ENCODE results near the gene PLPP1.

Gene PLPP1

DNA sequence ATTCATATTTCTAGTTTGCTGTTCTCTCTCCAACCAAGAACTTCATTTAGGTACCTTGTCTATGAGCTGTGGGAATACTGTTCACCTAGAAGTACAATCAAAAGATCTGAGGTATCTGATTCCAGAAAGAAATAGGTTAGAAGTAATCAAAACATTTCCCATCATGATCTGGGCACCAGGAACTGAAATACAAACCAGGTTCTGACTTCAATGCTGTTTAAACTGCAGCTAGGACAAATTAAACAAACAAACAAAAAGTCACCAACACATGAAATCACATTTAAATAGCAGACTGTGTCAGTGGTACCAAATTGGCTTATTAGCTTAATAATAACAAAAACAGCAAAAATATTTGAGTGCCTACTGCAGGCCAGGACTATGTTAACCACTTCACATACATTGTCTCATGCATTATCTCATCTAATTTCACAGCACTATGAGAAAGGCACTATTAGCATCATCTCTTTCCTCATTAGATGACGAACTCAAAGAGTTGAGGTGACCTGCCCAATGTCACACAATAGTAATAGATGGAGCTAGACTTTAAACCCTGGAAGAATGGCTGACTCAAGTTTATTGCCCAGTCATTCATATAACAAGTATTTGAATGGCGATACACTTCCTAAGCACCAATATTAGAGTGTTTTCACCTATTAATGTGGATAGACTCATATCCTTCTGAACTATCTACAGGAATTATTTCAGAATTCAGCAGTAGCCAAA lies 14.5 kb downstream of the PLPP1 start:
- H3K4me3 ChIP-seq (ENCODE audit: low read length) = no peak overlapping the region
- no peak for DNase-seq (ENCODE audit: low read depth)
- TF ChIP-seq, protein P1, sequence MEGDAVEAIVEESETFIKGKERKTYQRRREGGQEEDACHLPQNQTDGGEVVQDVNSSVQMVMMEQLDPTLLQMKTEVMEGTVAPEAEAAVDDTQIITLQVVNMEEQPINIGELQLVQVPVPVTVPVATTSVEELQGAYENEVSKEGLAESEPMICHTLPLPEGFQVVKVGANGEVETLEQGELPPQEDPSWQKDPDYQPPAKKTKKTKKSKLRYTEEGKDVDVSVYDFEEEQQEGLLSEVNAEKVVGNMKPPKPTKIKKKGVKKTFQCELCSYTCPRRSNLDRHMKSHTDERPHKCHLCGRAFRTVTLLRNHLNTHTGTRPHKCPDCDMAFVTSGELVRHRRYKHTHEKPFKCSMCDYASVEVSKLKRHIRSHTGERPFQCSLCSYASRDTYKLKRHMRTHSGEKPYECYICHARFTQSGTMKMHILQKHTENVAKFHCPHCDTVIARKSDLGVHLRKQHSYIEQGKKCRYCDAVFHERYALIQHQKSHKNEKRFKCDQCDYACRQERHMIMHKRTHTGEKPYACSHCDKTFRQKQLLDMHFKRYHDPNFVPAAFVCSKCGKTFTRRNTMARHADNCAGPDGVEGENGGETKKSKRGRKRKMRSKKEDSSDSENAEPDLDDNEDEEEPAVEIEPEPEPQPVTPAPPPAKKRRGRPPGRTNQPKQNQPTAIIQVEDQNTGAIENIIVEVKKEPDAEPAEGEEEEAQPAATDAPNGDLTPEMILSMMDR (conservative IDR thresholded peaks at IDR 0.05; ENCODE audit: low read length) = no peak

GRCh38 chr5:55518831-55519390 lies 15.9 kb downstream of the PLPP1 start:
- TF ChIP-seq, protein P1 (conservative IDR thresholded peaks at IDR 0.05; ENCODE audit: low read length) = no peak
- no peak for DNase-seq (ENCODE audit: low read depth)
- H3K4me3 ChIP-seq (ENCODE audit: low read length) = no peak overlapping the region

DNA sequence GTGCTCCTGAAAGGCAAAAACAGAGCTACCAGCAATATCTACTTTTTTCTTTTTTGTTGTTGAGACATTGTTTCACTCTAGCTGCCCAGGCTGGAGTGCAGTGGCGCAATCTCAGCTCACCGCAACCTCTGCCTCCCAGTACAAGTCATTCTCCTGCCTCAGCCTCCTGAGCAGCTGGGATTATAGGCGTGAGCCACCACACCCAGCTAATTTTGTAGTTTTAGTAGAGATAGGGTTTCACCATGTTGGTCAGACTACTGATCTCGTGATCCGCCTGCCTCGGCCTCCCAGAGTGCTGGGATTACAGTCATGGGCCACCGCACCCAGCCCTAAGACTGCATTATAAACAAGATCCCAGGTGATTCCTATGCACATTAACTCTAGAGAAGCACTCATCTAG lies 17.0 kb downstream of the PLPP1 start:
- H3K4me3 ChIP-seq (ENCODE audit: low read length) = no peak overlapping the region
- no peak for DNase-seq (ENCODE audit: low read depth)
- TF ChIP-seq, protein P1 (conservative IDR thresholded peaks at IDR 0.05; ENCODE audit: low read length) = no peak

GRCh38 chr5:55511010-55511409 lies 23.8 kb downstream of the PLPP1 start:
- no peak overlapping the region for H3K4me3 ChIP-seq (ENCODE audit: low read length)
- no peak for DNase-seq (ENCODE audit: low read depth)
- TF ChIP-seq, protein P1 (conservative IDR thresholded peaks at IDR 0.05; ENCODE audit: low read length) = no peak

DNA sequence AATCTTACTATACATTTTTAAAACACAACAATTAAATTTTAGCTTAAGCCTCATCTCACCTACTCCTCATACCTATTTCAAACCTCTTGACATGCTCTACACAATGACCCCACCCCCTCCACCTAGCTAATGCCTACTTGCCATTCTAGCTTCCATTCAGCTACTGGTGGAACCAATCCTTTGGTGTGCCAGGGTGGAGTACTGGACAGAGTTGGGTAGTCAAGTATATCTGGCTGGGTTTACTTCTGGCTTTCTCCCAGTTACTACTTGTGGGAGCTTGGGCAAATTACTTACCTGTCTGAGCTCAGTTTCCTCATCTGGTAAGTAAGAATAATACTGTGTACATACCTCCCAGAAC lies 24.3 kb downstream of the PLPP1 start:
- no peak for DNase-seq (ENCODE audit: low read depth)
- TF ChIP-seq, protein P1 (conservative IDR thresholded peaks at IDR 0.05; ENCODE audit: low read length) = no peak
- H3K4me3 ChIP-seq (ENCODE audit: low read length) = no peak overlapping the region

DNA sequence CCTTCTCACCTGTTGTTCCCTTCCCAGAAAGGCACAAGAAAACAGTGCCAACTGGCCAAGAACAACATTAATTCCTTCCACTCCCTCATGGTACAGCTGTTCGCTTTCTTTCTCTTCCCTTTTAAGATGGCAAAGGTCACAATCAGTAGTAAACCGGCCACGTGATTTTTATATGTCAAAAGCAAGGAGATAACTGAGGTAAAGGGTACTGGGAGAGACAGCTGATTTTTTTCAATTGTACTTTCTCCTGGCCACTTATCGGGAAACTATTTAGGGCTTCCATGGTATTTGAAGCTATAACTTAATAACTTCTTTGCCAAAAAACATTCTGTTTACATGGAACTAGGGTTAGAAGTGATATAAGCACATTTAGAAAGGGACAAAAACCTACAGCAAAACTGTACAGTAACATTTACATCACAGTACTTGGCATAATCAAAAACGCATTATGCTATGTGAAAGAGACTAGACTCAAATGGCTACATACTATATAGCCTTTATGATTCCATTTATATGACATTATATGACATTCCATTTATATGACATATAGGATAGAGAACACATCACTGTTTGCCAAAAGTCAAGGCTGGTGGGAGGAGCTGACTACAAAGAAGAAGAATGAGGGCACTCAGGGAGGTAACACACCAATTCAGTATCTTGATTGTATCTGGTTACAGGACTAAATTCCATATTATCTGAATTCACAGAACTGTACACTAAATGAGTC lies 24.8 kb downstream of the PLPP1 start:
- no peak overlapping the region for H3K4me3 ChIP-seq (ENCODE audit: low read length)
- DNase-seq (ENCODE audit: low read depth) = no peak
- TF ChIP-seq, protein P1 (conservative IDR thresholded peaks at IDR 0.05; ENCODE audit: low read length) = no peak

- TF ChIP-seq, protein P1 (conservative IDR thresholded peaks at IDR 0.05; ENCODE audit: low read length) = no peak
- H3K4me3 ChIP-seq (ENCODE audit: low read length) = no peak overlapping the region
- DNase-seq (ENCODE audit: low read depth) = no peak
Measured at GRCh38 chr5:55509097-55509496, 25.7 kb downstream of the PLPP1 start.

All from AG10803 (cell line).